ENCODE results near the gene UBN2.

DNA sequence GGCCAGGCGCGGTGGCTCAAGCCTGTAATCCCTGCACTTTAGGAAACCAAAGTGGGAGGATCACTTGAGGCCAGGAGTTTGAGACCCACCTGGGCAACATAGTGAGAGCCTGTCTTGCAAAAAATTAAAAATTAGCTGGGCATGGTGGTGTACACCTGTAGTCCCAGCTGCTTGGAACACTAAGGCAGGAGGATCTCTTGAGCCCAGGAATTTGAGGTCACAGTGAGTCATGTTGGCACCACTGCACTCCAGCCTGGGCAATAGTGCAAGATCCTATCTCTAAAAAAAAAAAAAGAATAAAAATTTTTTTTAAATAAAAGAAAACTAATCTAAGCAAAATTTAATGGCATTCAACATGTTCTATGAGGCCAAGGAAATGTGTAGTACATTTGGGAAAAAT lies 44.9 kb upstream of the UBN2 start:
- TF ChIP-seq, protein P1, sequence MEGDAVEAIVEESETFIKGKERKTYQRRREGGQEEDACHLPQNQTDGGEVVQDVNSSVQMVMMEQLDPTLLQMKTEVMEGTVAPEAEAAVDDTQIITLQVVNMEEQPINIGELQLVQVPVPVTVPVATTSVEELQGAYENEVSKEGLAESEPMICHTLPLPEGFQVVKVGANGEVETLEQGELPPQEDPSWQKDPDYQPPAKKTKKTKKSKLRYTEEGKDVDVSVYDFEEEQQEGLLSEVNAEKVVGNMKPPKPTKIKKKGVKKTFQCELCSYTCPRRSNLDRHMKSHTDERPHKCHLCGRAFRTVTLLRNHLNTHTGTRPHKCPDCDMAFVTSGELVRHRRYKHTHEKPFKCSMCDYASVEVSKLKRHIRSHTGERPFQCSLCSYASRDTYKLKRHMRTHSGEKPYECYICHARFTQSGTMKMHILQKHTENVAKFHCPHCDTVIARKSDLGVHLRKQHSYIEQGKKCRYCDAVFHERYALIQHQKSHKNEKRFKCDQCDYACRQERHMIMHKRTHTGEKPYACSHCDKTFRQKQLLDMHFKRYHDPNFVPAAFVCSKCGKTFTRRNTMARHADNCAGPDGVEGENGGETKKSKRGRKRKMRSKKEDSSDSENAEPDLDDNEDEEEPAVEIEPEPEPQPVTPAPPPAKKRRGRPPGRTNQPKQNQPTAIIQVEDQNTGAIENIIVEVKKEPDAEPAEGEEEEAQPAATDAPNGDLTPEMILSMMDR (IDR thresholded peaks at IDR 0.05) = no peak
- no peak for TF ChIP-seq POLR2A (IDR thresholded peaks at IDR 0.05)

Measured in Peyer's patch (tissue), 4 donors.